Activated CD8-positive, alpha-beta T cell treated with anti-CD3 and anti-CD28 coated beads for 36 hours (primary cell): ENCODE data around the gene LRRK1. TPM values are rescaled to one million over a fixed set of nuclear protein-coding genes. Genes with fewer than 3 reads are reported as not detected.

ENCODE experiments used
- ATAC-seq: fragments of 200-7000 bp; cut with Tn5 transposase; one replicate; pipeline ENCODE4 v1.10.0; 2021; ENCODE audit warnings: mild to moderate bottlenecking, moderate library complexity
- CTCF ChIA-PET: fragments of 350-600 bp; sonication (Branson Sonifier 250); formaldehyde crosslinking; loops from one replicate; lab custom pipeline; 2021; ENCODE audit warnings: antibody characterized with exemption; lab: Charles Lee
- POLR2A ChIA-PET: fragments of 350-600 bp; sonication (Branson Sonifier 250); formaldehyde crosslinking; loops from one replicate; lab custom pipeline; 2021; ENCODE audit warnings: antibody characterized with exemption; lab: Charles Lee
- DNase-seq: peaks from one replicate; pipeline ENCODE4 v3.0.0-alpha.2; 2020
- H3K27ac Mint-ChIP-seq: one replicate; pipeline ENCODE4 v1.8.0; 2021; ENCODE audit warnings: mild to moderate bottlenecking, mixed read lengths
- H3K27me3 Mint-ChIP-seq: one replicate; pipeline ENCODE4 v1.8.0; 2021; ENCODE audit warnings: mixed read lengths
- H3K36me3 Mint-ChIP-seq: one replicate; pipeline ENCODE4 v1.8.0; 2021; ENCODE audit warnings: low read depth, mixed read lengths
- H3K4me1 Mint-ChIP-seq: one replicate; pipeline ENCODE4 v1.8.0; 2021; ENCODE audit warnings: low read depth, mixed read lengths
- H3K4me3 Mint-ChIP-seq: one replicate; pipeline ENCODE4 v1.8.0; 2021; ENCODE audit warnings: mild to moderate bottlenecking, moderate library complexity, mixed read lengths
- H3K9me3 Mint-ChIP-seq: one replicate; pipeline ENCODE4 v1.8.0; 2021; ENCODE audit warnings: mixed read lengths
- CTCF ChIP-seq: fragments of 200-600 bp; IDR thresholded peaks from one replicate; pipeline ENCODE4 v1.8.0; 2022; ENCODE audit warnings: antibody characterized with exemption, mild to moderate bottlenecking
- intact Hi-C: fragments of 100-400 bp; cut with micrococcal nuclease; formaldehyde crosslinking; loops from one replicate; pipeline ENCODE4 v1.10.0; 2022
- total RNA-seq, 2 experiments: library from RNA; stranded (reverse); gene quantifications; one replicate each; pipeline ENCODE4 v1.2.3, GENCODE V29; 2021

LRRK1 gene
- total RNA-seq, 2 experiments from 2014 or later, result 0.50 to 0.83 TPM

- ATAC-seq, result no peak
- intact Hi-C loops, result no loop called here
- Mint-ChIP-seq H3K27me3 (no peaks in the 10 kb centered on the region), H3K4me1 (no peaks in the 10 kb centered on the region), H3K36me3 (no peaks in the 10 kb centered on the region), H3K27ac (no peak overlapping the region), H3K9me3 (no peaks in the 10 kb centered on the region), H3K4me3 (no peak overlapping the region)
- DNase-seq, result no peak
- ChIA-PET CTCF (interaction anchor here (2.0 kb wide), 1 partner anchor 48 kb away, joined by 6 read pairs; no protein-coding TSS in a partner anchor), POLR2A (no interaction called here)
- no peak for TF ChIP-seq CTCF
Measured at GRCh38 chr15:101063212-101063611, 144.1 kb downstream of the LRRK1 start.

GRCh38 chr15:101063891-101064794 lies 145.0 kb downstream of the LRRK1 start:
- CTCF ChIA-PET, result interaction anchor here (2.0 kb wide), 1 partner anchor 49 kb away, joined by 6 read pairs; no protein-coding TSS in a partner anchor
- TF ChIP-seq CTCF, result no peak
- H3K9me3 Mint-ChIP-seq, result no peaks in the 10 kb centered on the region
- no peak for DNase-seq
- POLR2A ChIA-PET, result no interaction called here
- H3K27ac Mint-ChIP-seq, result no peak overlapping the region
- no peaks in the 10 kb centered on the region for H3K27me3 Mint-ChIP-seq
- ATAC-seq, result no peak
- H3K4me1 Mint-ChIP-seq, result no peaks in the 10 kb centered on the region
- intact Hi-C loops, result no loop called here
- H3K36me3 Mint-ChIP-seq, result no peaks in the 10 kb centered on the region
- no peak overlapping the region for H3K4me3 Mint-ChIP-seq

- ATAC-seq, result no peak
- no peak overlapping the region for H3K4me3 Mint-ChIP-seq
- H3K4me1 Mint-ChIP-seq, result no peaks in the 10 kb centered on the region
- no peak for DNase-seq
- ChIA-PET CTCF (no interaction called here), POLR2A (no interaction called here)
- intact Hi-C loops, result no loop called here
- no peak overlapping the region for H3K27ac Mint-ChIP-seq
- H3K27me3 Mint-ChIP-seq, result no peaks in the 10 kb centered on the region
- H3K36me3 Mint-ChIP-seq, result no peaks in the 10 kb centered on the region
- TF ChIP-seq CTCF, result no peak
- H3K9me3 Mint-ChIP-seq, result no peaks in the 10 kb centered on the region
Measured at GRCh38 chr15:101064795-101065569, 145.8 kb downstream of the LRRK1 start.

GRCh38 chr15:101065570-101066221 lies 146.5 kb downstream of the LRRK1 start:
- Mint-ChIP-seq H3K4me3 (no peak overlapping the region), H3K4me1 (peaks cover 5% of the 10 kb centered on the region), H3K27ac (no peak overlapping the region), H3K36me3 (no peaks in the 10 kb centered on the region), H3K27me3 (no peaks in the 10 kb centered on the region), H3K9me3 (no peaks in the 10 kb centered on the region)
- intact Hi-C loops, result no loop called here
- TF ChIP-seq CTCF, result no peak
- DNase-seq, result no peak
- no peak for ATAC-seq
- CTCF ChIA-PET, result no interaction called here
- POLR2A ChIA-PET, result no interaction called here
